ENCODE measurements around the gene TGM6.

The TGM6 gene

DNA sequence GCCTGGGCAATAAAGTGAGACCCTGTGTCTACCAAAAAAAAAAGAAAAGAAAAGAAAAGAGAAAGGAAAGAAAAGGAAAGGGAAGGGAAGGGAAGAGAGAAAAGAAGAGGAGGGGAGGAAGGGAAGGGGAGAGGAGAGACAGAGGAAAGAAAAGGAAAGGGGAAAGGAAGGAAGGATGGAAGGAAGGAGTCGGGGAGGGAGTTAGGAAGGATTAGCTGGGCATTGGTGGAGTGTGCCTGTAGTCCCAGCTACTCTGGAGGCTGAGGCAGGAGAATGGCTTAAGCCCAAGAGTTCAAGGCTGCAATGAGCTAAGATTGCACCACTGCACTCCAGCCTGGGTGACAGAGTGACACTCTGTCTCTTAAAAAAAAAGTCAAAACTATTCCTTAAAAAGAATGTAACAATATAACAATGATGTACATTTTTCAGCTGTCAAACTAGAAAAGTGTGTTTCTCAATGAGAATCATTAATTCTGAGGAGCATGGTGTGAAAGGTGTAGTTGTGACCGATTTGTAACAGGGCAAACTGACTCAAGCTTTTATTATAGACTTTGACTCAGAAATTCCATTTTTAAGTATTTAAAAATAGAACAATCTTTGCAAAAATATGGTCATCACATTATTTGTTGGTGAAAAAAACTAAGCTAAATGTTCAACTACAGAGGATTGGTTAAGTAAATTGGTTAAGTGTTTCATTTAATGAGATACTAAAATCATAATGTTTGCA lies 75.2 kb downstream of the TGM6 start:
- Mint-ChIP-seq H3K9me3 (no peaks in the 10 kb centered on the region), H3K27ac (peak overlapping the region in 1 of 2 donors; percentile 2), H3K36me3 (ENCODE audit: insufficient read depth) (peaks cover 31% of the 10 kb centered on the region), H3K4me1 (ENCODE audit: low read depth in 2 of 2) (peaks cover 0 to 4% of the 10 kb centered on the region in 2 donors), H3K4me3 (no peak overlapping the region), H3K27me3 (no peaks in the 10 kb centered on the region)
- DNase-seq = no peak
- no peak for ATAC-seq (replicated peaks)

DNA sequence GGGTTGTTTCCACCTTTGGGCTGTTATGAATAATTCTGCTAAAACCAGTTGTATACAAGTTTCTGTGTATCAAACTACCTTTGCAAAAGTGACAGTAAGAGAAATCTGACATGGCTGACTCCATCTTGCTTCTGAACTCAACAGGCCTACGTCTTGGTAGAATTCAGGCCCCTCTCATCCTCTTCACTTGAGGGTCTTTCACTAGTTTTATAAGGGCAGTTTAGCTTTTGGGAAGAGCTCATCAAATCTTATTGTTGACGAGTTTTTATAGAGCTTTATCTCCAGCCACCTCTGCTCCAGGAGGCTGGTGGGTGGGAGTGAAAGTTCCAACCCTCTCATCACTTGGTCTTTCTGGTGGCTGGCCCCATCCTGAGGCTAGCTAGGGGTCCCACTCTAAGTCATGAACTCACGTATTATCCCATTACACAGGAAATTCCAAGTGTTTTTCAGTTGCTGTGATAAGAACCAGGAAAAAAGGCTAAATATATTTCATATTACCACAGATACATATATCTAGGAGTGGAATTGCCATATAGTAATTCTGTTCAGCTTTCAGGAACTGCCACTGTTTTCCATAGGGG lies 78.3 kb downstream of the TGM6 start:
- Mint-ChIP-seq H3K36me3 (ENCODE audit: insufficient read depth) (peaks cover 62% of the 10 kb centered on the region), H3K9me3 (no peaks in the 10 kb centered on the region), H3K27me3 (no peaks in the 10 kb centered on the region), H3K4me1 (ENCODE audit: low read depth in 2 of 2) (no peaks in the 10 kb centered on the region), H3K4me3 (no peak overlapping the region), H3K27ac (no peak overlapping the region)
- no peak for ATAC-seq (replicated peaks)
- no peak for DNase-seq

DNA sequence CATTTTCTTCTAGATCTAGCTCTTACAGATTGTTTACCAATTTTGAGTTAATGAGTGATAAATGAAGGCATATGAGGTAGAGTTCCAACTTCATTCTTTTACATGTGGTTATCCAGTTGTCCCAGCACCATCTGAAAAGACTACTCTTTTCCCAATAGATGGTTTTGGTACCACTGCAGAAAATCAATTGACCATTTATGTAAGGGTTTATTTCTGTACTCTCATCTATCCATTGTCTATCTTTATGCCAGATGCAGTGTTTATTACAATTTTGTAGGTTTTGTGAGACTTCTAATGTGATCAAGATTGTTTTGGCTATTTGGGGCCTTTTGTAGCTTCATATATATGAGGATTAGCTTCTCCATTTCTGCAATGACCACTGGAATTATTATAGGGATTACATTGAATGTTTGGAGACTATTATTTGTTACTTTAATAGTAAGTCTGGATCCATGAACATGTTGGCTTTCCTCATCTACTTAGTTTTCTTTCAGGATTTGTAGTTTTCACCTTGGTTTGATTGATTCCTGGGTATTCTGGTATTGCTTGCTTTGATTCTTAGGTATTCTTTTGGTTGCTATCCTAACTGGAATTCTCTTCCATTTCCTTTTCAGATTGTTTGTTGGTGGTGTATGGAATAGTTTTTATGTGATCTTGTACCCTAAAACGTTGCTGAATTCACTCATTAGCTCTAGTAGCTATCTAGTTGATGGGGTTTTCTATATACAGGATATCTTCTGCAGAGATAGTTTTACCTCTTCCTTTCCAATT lies 79.5 kb downstream of the TGM6 start:
- Mint-ChIP-seq H3K36me3 (ENCODE audit: insufficient read depth) (peaks cover 68% of the 10 kb centered on the region), H3K4me3 (no peak overlapping the region), H3K4me1 (ENCODE audit: low read depth in 2 of 2) (no peaks in the 10 kb centered on the region), H3K27me3 (no peaks in the 10 kb centered on the region), H3K27ac (no peak overlapping the region), H3K9me3 (no peaks in the 10 kb centered on the region)
- no peak for DNase-seq
- no peak for ATAC-seq (replicated peaks)

DNA sequence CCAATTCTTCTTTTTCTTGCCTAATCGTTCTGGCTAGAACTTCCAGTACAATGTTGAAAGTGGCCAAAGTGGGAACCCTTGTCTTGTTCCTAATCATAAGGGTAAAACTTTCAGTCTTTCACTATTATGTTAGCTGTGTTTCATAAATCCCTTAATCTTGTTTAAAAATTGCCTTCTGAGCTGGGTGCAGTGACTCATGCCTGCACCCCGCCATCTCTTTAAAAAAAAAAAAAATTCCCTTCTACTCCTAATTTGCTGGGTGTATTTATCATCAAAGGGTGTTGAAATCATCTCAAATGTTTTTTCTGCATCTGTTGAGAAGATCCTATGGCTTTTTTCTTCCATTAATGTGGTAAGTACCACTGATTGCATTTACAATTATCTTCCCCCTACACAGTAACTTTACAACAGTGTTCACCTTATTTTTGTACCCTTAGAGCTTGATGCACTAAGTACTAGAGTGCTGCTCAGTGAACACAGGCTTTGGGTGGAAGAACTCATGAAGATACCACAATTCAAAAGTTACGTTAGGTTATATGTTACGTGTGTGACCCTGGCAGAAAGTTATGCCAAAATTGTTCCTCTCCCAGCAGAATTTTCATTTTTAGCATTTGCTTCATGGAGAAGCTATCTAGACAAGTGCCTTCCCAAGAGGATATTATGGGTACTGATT lies 80.2 kb downstream of the TGM6 start:
- Mint-ChIP-seq H3K36me3 (ENCODE audit: insufficient read depth) (peaks cover 75% of the 10 kb centered on the region), H3K4me3 (no peak overlapping the region), H3K27ac (peak overlapping the region in 1 of 2 donors; percentile 23), H3K9me3 (no peaks in the 10 kb centered on the region), H3K27me3 (no peaks in the 10 kb centered on the region), H3K4me1 (ENCODE audit: low read depth in 2 of 2) (peaks cover 0 to 3% of the 10 kb centered on the region in 2 donors)
- ATAC-seq (replicated peaks) (no peak), DNase-seq (no peak)

DNA sequence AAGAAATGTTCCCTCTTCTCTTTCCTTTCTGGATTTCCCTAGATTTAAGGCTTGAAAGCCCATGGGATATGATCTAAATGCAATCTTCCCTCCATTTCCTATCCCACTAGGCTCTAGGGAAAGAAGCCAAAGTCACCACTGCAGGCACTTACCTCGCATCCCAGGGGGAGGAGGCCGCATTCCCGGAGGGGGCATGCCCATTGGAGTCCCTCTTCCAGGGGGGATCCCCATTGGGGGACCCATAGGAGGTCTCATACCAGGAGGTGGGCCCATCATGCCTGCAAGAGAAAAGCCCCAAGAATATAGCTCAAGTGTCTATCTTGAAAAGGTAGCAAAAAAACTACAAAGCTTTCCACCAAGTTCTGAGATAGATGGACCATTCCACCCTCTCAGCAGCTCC lies 81.8 kb downstream of the TGM6 start:
- Mint-ChIP-seq H3K4me1 (ENCODE audit: low read depth in 2 of 2) (peaks cover 2 to 11% of the 10 kb centered on the region in 2 donors), H3K36me3 (ENCODE audit: insufficient read depth) (peaks cover 87% of the 10 kb centered on the region), H3K27me3 (no peaks in the 10 kb centered on the region), H3K4me3 (no peak overlapping the region), H3K27ac (no peak overlapping the region), H3K9me3 (no peaks in the 10 kb centered on the region)
- ATAC-seq (replicated peaks) (no peak), DNase-seq (no peak)

DNA sequence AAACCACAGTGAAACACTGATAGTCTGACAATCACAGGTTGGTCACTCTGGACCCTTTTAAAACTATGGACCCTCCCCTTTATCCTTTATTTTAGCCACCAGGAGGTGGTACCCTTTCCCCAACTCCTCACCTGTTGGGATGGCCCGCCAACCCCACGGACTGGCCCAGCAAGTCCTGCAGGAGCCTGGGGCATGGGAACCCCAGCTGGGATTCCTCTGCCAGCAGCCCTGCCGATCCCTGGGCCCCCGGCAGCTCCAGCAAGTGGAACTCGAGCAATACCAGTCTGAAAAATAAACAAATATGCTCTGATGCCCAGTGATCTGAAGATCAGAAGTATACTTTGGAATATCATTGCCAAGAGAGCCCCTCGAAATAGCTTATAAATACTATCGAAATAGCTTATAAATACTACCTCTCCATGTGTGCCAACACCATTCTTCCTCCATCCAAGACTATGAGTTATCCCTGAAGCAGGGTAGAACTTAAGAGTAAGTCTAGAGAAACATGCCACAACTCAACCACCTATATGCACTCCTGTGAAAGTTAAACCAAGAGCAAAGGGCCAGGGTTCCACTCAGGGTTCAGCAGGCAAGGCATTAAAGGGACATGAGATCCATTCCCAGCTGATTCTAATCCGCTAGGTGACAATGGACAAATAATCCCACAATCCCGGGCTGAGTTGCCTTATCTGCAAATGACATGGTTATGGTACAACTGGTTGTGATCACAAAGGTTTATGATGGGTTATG lies 83.1 kb downstream of the TGM6 start:
- ATAC-seq (replicated peaks) = no peak
- H3K9me3 Mint-ChIP-seq = no peaks in the 10 kb centered on the region
- H3K27ac Mint-ChIP-seq = no peak overlapping the region
- no peaks in the 10 kb centered on the region for H3K27me3 Mint-ChIP-seq
- H3K4me3 Mint-ChIP-seq = no peak overlapping the region
- H3K36me3 Mint-ChIP-seq (ENCODE audit: insufficient read depth) = peaks cover 93% of the 10 kb centered on the region
- peaks cover 13 to 21% of the 10 kb centered on the region in 2 donors for H3K4me1 Mint-ChIP-seq (ENCODE audit: low read depth in 2 of 2)
- DNase-seq = no peak

DNA sequence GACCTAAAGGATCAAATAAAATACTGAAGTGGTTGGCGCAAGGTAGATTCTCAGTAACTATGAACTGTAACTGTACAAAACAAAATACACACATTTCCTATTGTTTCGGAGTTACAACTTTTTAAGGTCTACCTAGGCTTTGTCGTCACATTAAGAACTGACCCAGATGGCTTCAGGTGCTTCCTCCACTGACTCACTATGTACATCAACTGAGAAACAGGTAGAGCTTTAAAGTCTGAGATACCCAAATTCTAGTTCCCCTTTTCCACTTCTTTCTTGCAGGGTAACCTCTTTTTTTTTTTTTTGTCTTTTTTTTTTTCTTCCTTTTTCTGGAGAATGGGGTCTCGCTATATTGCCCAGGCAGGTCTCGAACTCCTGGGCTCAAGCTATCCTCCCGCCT lies 84.4 kb downstream of the TGM6 start:
- Mint-ChIP-seq H3K4me1 (ENCODE audit: low read depth in 2 of 2) (peaks cover 23 to 31% of the 10 kb centered on the region in 2 donors), H3K27ac (no peak overlapping the region), H3K4me3 (no peak overlapping the region), H3K9me3 (no peaks in the 10 kb centered on the region), H3K36me3 (ENCODE audit: insufficient read depth) (peaks cover 86% of the 10 kb centered on the region), H3K27me3 (no peaks in the 10 kb centered on the region)
- DNase-seq = no peak
- no peak for ATAC-seq (replicated peaks)

DNA sequence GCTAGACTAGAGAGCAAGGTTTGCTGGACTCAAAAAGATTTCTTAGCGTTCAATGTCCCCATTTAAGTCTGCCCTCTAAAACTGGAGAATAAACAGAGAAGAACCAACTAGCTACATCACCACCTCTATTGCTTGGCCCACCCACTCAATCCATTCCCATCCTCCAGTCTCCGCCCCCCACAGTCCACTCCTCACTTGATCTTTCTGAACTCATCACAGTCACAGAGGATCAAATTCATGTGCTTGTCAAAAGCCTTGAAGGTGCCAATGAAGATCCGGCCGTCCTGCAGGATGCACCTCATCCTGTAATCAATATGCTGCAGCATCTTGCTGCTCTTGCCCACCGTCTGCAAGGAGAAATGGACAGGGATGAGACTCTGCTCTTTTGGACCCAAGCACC lies 86.7 kb downstream of the TGM6 start:
- H3K36me3 Mint-ChIP-seq (ENCODE audit: insufficient read depth) = peaks cover 73% of the 10 kb centered on the region
- H3K27ac Mint-ChIP-seq = no peak overlapping the region
- H3K27me3 Mint-ChIP-seq = no peaks in the 10 kb centered on the region
- peaks cover 33 to 41% of the 10 kb centered on the region in 2 donors for H3K4me1 Mint-ChIP-seq (ENCODE audit: low read depth in 2 of 2)
- ATAC-seq (replicated peaks) (no peak), DNase-seq (no peak)
- no peak overlapping the region for H3K4me3 Mint-ChIP-seq
- no peaks in the 10 kb centered on the region for H3K9me3 Mint-ChIP-seq

DNA sequence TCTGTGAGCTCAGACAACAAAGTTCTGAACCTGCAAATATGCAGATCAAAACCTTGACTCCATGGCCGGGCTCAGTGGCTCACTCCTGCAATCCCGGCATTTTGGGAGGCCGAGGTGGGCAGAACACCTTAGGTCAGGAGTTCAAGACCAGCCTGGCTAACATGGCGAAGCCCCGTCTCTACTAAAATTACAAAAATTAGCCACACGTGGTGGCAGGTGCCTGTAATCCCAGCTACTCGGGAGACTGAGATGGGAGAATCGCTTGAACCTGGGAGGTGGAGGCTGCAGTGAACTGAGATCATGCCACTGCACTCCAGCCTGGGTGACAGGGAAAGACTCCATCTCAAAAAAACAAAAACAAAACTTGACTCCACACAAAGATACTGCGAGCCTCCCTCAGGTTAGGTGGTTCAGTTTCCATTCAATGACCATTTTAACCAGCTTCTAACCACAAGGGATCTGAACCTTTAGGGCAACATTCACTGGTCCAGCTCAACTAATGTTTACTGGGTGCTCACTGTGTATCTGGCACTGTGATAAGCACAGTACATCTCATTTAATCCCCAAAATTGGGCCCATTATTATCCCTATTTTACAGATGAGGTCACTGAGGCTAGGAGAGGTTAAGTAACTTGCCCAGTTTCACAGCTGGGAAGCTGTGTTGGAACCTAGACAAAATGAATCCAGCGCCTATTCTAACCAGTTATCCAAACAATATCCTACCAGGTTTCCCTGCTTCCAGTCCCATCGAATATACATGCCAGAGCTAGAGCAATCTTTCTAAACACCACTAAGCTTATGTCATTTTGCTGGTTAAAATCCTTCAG lies 88.1 kb downstream of the TGM6 start:
- DNase-seq = no peak
- no peaks in the 10 kb centered on the region for H3K27me3 Mint-ChIP-seq
- peak overlapping the region; percentile 98 to 99 for H3K27ac Mint-ChIP-seq

DNA sequence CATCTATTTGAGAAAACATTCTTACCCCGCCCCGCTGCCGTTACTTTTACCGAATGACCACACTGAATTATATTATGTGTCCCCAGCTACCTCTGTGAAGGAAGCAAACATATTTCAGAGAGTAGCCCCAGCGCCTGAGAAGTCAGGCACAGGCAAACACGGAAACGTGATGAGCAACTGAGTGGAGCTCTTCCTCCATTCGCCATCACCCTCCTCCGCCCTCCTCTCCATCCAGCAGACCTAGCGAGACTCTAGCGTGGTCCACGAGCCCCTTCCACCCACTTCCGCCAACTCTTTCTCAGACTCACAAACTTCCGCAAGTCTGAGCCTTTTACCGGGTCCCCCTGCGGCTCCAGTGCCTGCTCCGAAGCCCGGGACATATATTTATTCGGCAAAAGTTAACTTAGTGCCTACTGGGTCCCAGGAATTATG lies 89.3 kb downstream of the TGM6 start:
- ATAC-seq (replicated peaks) (peak; percentile 65), DNase-seq (peak; percentile 56 to 61 (median 60))
- Mint-ChIP-seq H3K27ac (peak overlapping the region; percentile 98 to 99), H3K9me3 (no peaks in the 10 kb centered on the region), H3K4me3 (peak overlapping the region; percentile 99), H3K4me1 (ENCODE audit: low read depth in 2 of 2) (peaks cover 33 to 41% of the 10 kb centered on the region in 2 donors), H3K36me3 (ENCODE audit: insufficient read depth) (peaks cover 47% of the 10 kb centered on the region), H3K27me3 (no peaks in the 10 kb centered on the region)

More for the DNA sequence above, 88.1 kb downstream of the TGM6 start:
- Mint-ChIP-seq H3K9me3 (no peaks in the 10 kb centered on the region), H3K4me1 (ENCODE audit: low read depth in 2 of 2) (peaks cover 33 to 41% of the 10 kb centered on the region in 2 donors), H3K36me3 (ENCODE audit: insufficient read depth) (peaks cover 59% of the 10 kb centered on the region), H3K4me3 (peak overlapping the region; percentile 99)
- ATAC-seq (replicated peaks) = no peak

DNA sequence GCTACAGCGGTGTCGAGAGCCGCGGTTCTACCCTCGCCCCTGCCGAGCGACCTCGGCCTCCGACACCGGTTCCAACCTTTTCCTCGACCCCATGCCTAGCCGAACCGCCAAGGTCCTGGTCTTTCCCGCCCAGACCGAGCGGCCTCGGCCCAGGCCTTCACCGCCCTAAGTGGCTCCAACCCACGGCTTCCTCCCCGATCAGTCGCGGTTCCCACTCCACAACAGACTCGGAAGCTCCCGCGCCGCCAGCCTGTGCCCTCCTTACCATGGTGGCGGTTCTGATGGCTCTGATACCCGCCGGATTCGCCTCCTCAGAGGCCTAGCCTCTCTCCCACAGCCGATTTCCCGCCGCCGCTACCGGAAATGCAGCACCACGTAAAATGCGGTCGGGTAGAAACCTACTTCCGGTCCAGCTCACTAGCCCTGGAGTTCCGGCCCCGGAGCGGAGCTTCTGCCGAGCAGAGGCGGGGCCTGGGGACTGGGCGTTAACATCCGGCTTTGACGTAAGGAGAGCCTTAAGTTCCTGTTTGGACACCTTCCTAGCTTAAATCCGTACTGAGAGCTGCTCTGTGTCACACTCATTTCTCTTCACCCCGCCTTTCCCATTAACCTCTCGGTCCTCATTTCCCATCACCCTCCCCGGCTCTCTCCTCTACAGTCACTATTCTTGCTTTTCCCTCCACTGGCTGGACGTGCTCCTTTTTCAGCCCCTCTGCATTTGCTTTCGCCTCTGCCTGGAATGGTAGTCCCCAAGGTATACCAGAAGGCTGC lies 89.9 kb downstream of the TGM6 start, which contains the start of gene SNRPB:
Gene SNRPB (minus strand): TSS at position 367 of the 771 bp plus-strand sequence. CDS start 99 bp downstream, at position 268.
- ATAC-seq (replicated peaks) (peak; percentile 89), DNase-seq (peak; percentile 95 to 96 (median 95))
- H3K36me3 Mint-ChIP-seq (ENCODE audit: insufficient read depth) = peaks cover 41% of the 10 kb centered on the region
- peak within 1 kb of the TSS; percentile 98 to 99 for H3K27ac Mint-ChIP-seq
- H3K4me1 Mint-ChIP-seq (ENCODE audit: low read depth in 2 of 2) = peaks cover 33 to 41% of the 10 kb centered on the region in 2 donors
- H3K27me3 Mint-ChIP-seq = no peaks in the 10 kb centered on the region
- H3K9me3 Mint-ChIP-seq = no peaks in the 10 kb centered on the region
- H3K4me3 Mint-ChIP-seq = peak within 1 kb of the TSS; percentile 99
